Stimulated activated CD8-positive, alpha-beta memory T cell treated with anti-CD3 and anti-CD28 coated beads, Interleukin-7, amount 100 ng/mL, for 1 hour (primary cell): ENCODE measurements around the gene KLRD1.
"Not testable (repeated sequence)": the region's sequence is repeated elsewhere in the genome, so short reads cannot be mapped to it uniquely, and the experiment has no call there.

Experiments used
- DNase-seq, 2 donors: peaks; one replicate each; pipeline ENCODE4 v3.0.0-alpha.2; 2020; ENCODE audit warnings: low read depth in 2 of 2

Gene KLRD1

GRCh38 chr12:10368206-10369171 lies 60.8 kb downstream of the KLRD1 start:
- DNase-seq = no peak

DNA sequence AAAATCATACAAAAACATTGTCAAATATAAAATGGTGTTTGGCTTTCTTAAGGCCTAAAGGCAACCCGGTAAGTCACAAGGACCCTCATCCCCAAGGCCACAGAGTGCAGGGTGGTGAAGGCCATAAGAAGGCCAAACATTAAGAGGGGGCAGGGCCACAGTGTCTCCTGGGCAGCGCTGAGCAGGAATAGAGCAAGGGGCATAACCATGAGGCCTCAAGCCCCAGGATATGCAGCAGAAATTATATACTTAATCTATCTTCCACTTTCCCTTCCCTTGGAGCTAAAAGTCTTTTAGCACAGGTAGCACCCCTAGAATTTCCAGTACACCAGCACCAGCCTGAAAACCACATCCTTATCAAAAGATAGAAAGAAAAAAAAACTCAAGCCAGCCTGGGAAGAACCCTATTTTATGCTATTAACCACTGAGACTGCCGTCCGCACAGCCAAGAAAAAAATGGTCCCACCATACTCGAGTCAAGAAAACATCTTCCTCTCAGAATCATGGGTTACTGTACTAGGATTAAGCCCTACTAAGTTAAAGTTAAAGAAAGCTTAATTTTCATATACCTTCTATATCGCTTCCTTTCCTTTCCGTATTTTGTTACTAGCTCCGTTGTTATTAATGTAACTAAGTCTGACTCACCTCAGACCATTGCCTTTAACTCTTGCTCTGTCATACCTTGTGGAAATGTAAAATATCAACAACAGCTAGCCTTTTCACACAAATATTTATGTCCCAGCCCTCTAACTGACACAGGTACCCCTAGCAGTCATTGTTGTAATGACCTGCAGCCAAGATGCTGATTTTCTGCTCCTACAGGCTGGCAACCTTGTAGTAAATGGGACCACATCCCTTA lies 62.1 kb downstream of the KLRD1 start:
- DNase-seq = no peak

DNA sequence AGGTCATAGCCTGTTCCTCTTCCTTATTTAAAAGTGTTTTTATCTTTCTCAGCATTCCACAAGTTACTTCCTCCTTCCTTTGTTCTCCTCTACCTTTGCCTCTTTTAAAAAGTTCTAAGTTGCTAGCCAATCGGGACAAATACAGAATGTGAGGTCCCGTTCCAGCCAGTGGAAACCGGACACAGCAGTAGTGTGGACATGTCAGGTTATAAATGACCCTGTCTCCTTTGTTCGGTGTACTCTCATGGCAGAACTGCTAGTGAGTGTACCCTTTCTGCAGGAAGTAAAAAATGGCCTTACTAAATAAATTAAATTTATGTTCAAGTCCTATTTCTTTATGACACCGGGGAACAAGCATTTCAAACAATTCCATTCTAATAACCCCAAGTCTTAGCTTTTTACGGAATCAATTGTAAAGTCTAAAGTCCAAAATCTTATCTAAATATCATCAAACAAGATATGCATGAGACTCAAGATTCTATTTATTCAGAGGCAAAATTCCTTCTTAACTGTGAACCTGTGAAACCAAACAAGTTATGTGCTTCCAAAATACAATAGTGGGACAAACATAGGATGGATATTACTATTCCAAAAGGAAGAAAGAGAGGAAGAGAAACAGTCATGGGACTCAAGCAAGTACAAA lies 64.3 kb downstream of the KLRD1 start:
- not testable (repeated sequence) for DNase-seq

- DNase-seq = no peak
Observed at GRCh38 chr12:10372559-10372958, 64.9 kb downstream of the KLRD1 start.

- no peak for DNase-seq
Observed at GRCh38 chr12:10374624-10375018, 67.0 kb downstream of the KLRD1 start.

DNA sequence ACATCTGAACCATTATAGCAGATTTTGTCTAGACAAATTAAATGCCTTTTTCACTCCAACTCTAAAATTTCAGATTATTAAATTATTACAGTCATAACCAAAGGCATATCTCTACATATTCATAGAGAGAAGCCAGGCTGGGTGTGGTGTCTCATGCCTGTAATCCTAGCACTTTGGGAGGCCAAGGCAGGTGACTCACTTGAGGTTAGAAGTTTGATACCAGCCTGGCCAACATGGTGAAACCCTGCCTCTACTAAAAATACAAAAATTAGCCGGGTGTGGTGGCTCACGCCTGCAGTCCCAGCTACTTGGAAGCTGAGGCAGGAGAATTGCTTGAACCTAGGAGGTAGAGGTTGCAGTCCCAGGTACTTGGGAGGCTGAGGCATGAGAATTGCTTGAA lies 71.1 kb downstream of the KLRD1 start:
- DNase-seq = not testable (repeated sequence)
